ENCODE results near the gene HOXA3. TPM values are rescaled to one million over a fixed set of nuclear protein-coding genes. Genes with fewer than 3 reads are reported as not detected.

Gene HOXA3
- total RNA-seq, 3 donors from 2014 or later (not counting 1 experiment from before 2014, with no cell fraction given): 0.32 to 0.78 (median 0.35) TPM

DNA sequence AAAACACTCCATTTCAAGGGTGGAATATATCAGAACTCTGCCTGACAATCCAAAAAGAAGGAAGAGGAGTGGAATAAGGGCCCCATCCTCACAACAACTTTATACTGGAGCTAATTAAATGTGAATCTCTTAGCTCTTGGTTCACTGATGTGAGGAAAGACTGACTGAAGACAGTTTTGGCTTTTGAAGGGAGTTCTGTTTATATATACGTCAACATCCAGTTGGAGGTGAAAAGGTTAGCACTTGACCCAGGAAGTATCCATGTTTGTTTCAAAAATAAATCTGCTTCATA, 59.6 kb downstream of the HOXA3 start:
- H3K27ac ChIP-seq (ENCODE audit: low read length): no peak overlapping the region
- Mint-ChIP-seq H3K9me3 (no peaks in the 10 kb centered on the region), H3K4me1 (peaks cover 27 to 41% of the 10 kb centered on the region in 2 donors), H3K4me3 (no peak overlapping the region), H3K27ac (no peak overlapping the region), H3K36me3 (no peaks in the 10 kb centered on the region), H3K27me3 (ENCODE audit: low read depth in 2 of 2) (peaks cover 57 to 67% of the 10 kb centered on the region in 2 donors)
- H3K27me3 ChIP-seq (ENCODE audit: control insufficient read depth, insufficient read depth, low read length): peaks cover 26% of the 10 kb centered on the region
- H3K9me3 ChIP-seq (ENCODE audit: control insufficient read depth, insufficient read depth, low read length): no peaks in the 10 kb centered on the region
- WGBS (ENCODE audit: insufficient coverage): no CpG with 5 or more reads among the region's 1 CpG
- ATAC-seq (no peak), DNase-seq (no peak)
- no peak overlapping the region for H3K4me3 ChIP-seq (ENCODE audit: low read length)
- TF ChIP-seq, protein P1, sequence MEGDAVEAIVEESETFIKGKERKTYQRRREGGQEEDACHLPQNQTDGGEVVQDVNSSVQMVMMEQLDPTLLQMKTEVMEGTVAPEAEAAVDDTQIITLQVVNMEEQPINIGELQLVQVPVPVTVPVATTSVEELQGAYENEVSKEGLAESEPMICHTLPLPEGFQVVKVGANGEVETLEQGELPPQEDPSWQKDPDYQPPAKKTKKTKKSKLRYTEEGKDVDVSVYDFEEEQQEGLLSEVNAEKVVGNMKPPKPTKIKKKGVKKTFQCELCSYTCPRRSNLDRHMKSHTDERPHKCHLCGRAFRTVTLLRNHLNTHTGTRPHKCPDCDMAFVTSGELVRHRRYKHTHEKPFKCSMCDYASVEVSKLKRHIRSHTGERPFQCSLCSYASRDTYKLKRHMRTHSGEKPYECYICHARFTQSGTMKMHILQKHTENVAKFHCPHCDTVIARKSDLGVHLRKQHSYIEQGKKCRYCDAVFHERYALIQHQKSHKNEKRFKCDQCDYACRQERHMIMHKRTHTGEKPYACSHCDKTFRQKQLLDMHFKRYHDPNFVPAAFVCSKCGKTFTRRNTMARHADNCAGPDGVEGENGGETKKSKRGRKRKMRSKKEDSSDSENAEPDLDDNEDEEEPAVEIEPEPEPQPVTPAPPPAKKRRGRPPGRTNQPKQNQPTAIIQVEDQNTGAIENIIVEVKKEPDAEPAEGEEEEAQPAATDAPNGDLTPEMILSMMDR (IDR thresholded peaks at IDR 0.05): no peak
- intact Hi-C loops (cut with micrococcal nuclease): no loop called here
- peaks cover 21% of the 10 kb centered on the region for H3K4me1 ChIP-seq (ENCODE audit: control insufficient read depth, insufficient read depth, low read length)
- H3K36me3 ChIP-seq (ENCODE audit: control insufficient read depth, insufficient read depth, low read length): no peaks in the 10 kb centered on the region

DNA sequence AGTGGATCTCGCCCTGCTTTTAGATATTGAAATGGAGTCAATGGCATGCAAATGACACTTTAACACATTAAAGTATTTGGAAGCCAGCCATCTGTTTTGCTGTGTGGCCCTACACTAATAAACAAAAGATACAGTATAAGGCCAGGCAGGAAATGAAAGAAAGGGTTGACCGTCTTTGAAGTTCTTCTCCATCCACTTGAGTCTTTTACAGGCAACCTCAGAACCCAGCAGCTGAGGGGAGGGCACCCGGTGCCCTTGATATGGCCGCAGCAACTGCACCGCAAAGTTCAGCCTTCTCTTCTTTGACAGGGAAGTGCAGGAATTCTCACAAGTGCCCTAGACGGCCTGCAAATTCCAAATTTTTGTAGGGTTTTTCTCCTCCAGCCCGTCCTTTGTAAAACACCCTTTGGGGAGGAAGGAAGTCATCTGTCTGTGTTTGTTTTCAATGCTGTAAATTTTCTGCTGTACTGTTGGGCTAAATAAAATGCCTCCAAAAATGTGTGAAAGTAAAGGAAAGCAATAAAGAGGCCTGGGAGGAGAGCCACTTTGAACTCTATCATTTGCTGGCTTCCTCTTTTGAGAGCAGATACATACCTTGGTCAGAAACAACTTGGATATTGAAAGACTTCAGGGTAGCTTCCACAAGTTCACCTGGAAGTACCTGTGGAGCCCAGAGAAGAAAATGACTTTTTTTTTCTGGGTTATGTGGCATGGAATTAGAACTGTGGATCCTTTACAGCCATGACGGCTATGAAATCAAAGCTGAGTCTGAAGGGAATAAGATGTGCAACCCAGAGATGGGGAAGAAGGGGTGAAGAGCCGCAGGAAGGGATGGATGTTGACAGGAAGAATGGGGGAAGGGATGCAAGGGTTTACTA, 60.2 kb downstream of the HOXA3 start:
- 31% methylated on average over 9 of the region's 9 CpGs for WGBS (ENCODE audit: insufficient coverage)
- Histone ChIP-seq H3K36me3 (ENCODE audit: control insufficient read depth, insufficient read depth, low read length) (no peaks in the 10 kb centered on the region), H3K4me1 (ENCODE audit: control insufficient read depth, insufficient read depth, low read length) (peaks cover 17% of the 10 kb centered on the region), H3K9me3 (ENCODE audit: control insufficient read depth, insufficient read depth, low read length) (no peaks in the 10 kb centered on the region), H3K27me3 (ENCODE audit: control insufficient read depth, insufficient read depth, low read length) (peaks cover 31% of the 10 kb centered on the region), H3K27ac (ENCODE audit: low read length) (no peak overlapping the region), H3K4me3 (ENCODE audit: low read length) (no peak overlapping the region)
- Mint-ChIP-seq H3K9me3 (no peaks in the 10 kb centered on the region), H3K36me3 (no peaks in the 10 kb centered on the region), H3K27me3 (ENCODE audit: low read depth in 2 of 2) (peaks cover 62 to 73% of the 10 kb centered on the region in 2 donors), H3K4me3 (no peak overlapping the region), H3K27ac (no peak overlapping the region), H3K4me1 (peaks cover 21 to 41% of the 10 kb centered on the region in 2 donors)
- intact Hi-C loops (cut with micrococcal nuclease): no loop called here
- TF ChIP-seq, protein P1 (IDR thresholded peaks at IDR 0.05): no peak
- no peak for ATAC-seq
- DNase-seq: no peak

DNA sequence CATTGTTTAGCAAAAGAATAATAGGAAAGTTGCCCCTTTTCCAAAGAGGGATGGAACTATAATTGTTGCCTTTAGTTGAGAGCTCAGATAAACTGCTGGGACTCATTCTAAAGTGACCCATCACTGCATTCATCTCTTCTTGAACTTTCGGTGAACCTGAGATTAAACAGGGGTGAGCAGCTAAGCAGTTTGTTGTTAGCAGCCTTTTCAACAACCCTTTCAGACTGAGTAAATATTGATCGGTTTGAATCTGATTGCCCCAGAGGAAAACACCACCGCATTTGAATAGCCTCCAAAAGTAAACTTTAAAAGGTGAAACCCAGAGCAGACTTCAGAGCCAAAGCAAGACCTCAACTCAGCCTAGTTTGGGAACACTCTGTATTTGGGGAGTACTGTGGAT, 61.3 kb downstream of the HOXA3 start:
- Histone ChIP-seq H3K4me1 (ENCODE audit: control insufficient read depth, insufficient read depth, low read length) (peaks cover 14% of the 10 kb centered on the region), H3K36me3 (ENCODE audit: control insufficient read depth, insufficient read depth, low read length) (no peaks in the 10 kb centered on the region), H3K27ac (ENCODE audit: low read length) (no peak overlapping the region), H3K27me3 (ENCODE audit: control insufficient read depth, insufficient read depth, low read length) (peaks cover 31% of the 10 kb centered on the region), H3K9me3 (ENCODE audit: control insufficient read depth, insufficient read depth, low read length) (no peaks in the 10 kb centered on the region), H3K4me3 (ENCODE audit: low read length) (no peak overlapping the region)
- TF ChIP-seq, protein P1 (IDR thresholded peaks at IDR 0.05): no peak
- no peaks in the 10 kb centered on the region for H3K9me3 Mint-ChIP-seq
- no peak overlapping the region for H3K27ac Mint-ChIP-seq
- ATAC-seq: no peak
- H3K36me3 Mint-ChIP-seq: no peaks in the 10 kb centered on the region
- peaks cover 63 to 75% of the 10 kb centered on the region in 2 donors for H3K27me3 Mint-ChIP-seq (ENCODE audit: low read depth in 2 of 2)
- 37% methylated on average over 3 of the region's 3 CpGs for WGBS (ENCODE audit: insufficient coverage)
- intact Hi-C loops (cut with micrococcal nuclease): no loop called here
- no peak overlapping the region for H3K4me3 Mint-ChIP-seq
- H3K4me1 Mint-ChIP-seq: peaks cover 19 to 36% of the 10 kb centered on the region in 2 donors
- DNase-seq: no peak
